MM.1S (cell line): Measurements from ENCODE around the gene RGS11.

ENCODE experiments used
- DNase-seq: peaks from one replicate; pipeline ENCODE4 v3.0.0-alpha.2; 2015
- H2AFZ ChIP-seq: fragments of 300-600 bp; sonication (generic); 2 replicates; pipeline ENCODE4 v1.6.0; 2016; ENCODE audit warnings: antibody characterized with exemption, low read length
- H3F3A ChIP-seq: fragments of 300-600 bp; sonication (generic); 2 replicates; pipeline ENCODE4 v1.6.1; 2016; ENCODE audit warnings: mild to moderate bottlenecking, antibody characterized with exemption, low read length, moderate library complexity, mixed read lengths; ENCODE audit not compliant: insufficient read depth
- H3K27ac ChIP-seq: fragments of 300-600 bp; sonication (generic); 2 replicates; pipeline ENCODE4 v1.5.1; 2016; ENCODE audit warnings: mild to moderate bottlenecking, low read length
- H3K27me3 ChIP-seq: fragments of 300-600 bp; sonication (generic); replicated peaks from 2 replicates; pipeline ENCODE4 v1.6.0; 2016; ENCODE audit warnings: low read length; ENCODE audit not compliant: insufficient read depth
- H3K36me3 ChIP-seq: fragments of 300-600 bp; sonication (generic); replicated peaks from 2 replicates; pipeline ENCODE4 v1.6.1; 2016; ENCODE audit warnings: mild to moderate bottlenecking, low read length, mixed read lengths; ENCODE audit not compliant: insufficient read depth
- H3K4me1 ChIP-seq: fragments of 300-600 bp; sonication (generic); 2 replicates; pipeline ENCODE4 v1.6.1; 2016; ENCODE audit warnings: low read length, mixed read lengths
- H3K4me2 ChIP-seq: fragments of 300-600 bp; sonication (generic); 2 replicates; pipeline ENCODE4 v1.6.0; 2016; ENCODE audit warnings: low read depth, low read length
- H3K4me3 ChIP-seq: fragments of 300-600 bp; sonication (generic); 2 replicates; pipeline ENCODE4 v1.5.1; 2016; ENCODE audit warnings: low read length, mixed read lengths
- H3K79me2 ChIP-seq: fragments of 300-600 bp; sonication (generic); 2 replicates; pipeline ENCODE4 v1.6.1; 2016; ENCODE audit warnings: mixed run types, low read length, mixed read lengths
- H3K9ac ChIP-seq: fragments of 300-600 bp; sonication (generic); 2 replicates; pipeline ENCODE4 v1.6.1; 2016; ENCODE audit warnings: low read length, mixed read lengths
- H3K9me2 ChIP-seq: fragments of 300-600 bp; sonication (generic); replicated peaks from 2 replicates; pipeline ENCODE4 v1.6.1; 2016; ENCODE audit warnings: mild to moderate bottlenecking, low read length, mixed read lengths; ENCODE audit not compliant: insufficient read depth
- H3K9me3 ChIP-seq: fragments of 300-600 bp; sonication (generic); replicated peaks from 2 replicates; pipeline ENCODE4 v1.6.1; 2016; ENCODE audit warnings: mild to moderate bottlenecking, low read length, mixed read lengths; ENCODE audit not compliant: insufficient read depth
- H4K20me1 ChIP-seq: fragments of 300-600 bp; sonication (generic); 2 replicates; pipeline ENCODE4 v1.6.1; 2016; ENCODE audit warnings: mild to moderate bottlenecking, low read length, moderate library complexity, mixed read lengths; ENCODE audit not compliant: insufficient read depth
- EZH2 ChIP-seq: fragments of 300-600 bp; sonication (generic); optimal IDR thresholded peaks from 2 replicates; pipeline ENCODE3; 2017; ENCODE audit warnings: low read depth, mild to moderate bottlenecking, antibody characterized with exemption, low read length, mixed read lengths
- EZH2phosphoT487 ChIP-seq: fragments of 300-600 bp; sonication (generic); IDR thresholded peaks from 2 replicates; pipeline ENCODE4 v1.6.1; 2018; ENCODE audit warnings: antibody characterized with exemption, low read length
- TF ChIP-seq, protein P1 (sequence below): fragments of 300-600 bp; sonication (generic); IDR thresholded peaks from 2 replicates; pipeline ENCODE4 v1.5.1; 2016; ENCODE audit warnings: antibody characterized with exemption, low read length, mixed read lengths

Gene RGS11

DNA sequence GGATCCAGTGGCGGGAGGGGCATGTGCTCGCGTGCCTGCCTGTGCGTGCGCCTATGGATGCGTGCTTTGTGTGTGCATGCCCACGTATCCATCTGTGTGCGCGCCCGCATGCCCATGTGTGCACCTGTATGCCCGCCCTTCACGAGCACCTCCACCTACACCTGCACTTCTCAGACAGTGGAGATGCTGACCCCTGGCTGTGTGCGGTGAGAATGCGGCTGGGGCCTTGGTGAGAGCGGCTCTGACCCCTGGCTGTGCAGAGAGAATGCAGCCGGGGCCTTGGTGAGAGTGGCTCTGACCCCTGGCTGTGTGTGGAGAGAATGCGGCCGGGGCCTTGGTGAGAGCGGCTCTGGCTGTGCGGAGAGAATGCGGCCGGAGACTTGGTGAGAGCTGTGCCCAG, 42.9 kb upstream of the RGS11 start:
- H3K27me3 ChIP-seq: no peaks in the 10 kb centered on the region
- H3K4me2 ChIP-seq: no peak overlapping the region
- 0 out of 2 replicates have a peak, but pooled peaks cover 3% of the 10 kb centered on the region for H4K20me1 ChIP-seq
- peaks cover 74% of the 10 kb centered on the region for H3K79me2 ChIP-seq
- no peak overlapping the region for H3K27ac ChIP-seq
- H3K4me1 ChIP-seq: no peaks in the 10 kb centered on the region
- H3K36me3 ChIP-seq: no peaks in the 10 kb centered on the region
- H3K4me3 ChIP-seq: no peak overlapping the region
- no peak overlapping the region for H2AFZ ChIP-seq
- no peak overlapping the region for H3K9ac ChIP-seq
- H3K9me2 ChIP-seq: no peaks in the 10 kb centered on the region
- no peak for DNase-seq
- H3F3A ChIP-seq: no peaks in the 10 kb centered on the region
- TF ChIP-seq EZH2phosphoT487: no peak
- TF ChIP-seq, protein P1, sequence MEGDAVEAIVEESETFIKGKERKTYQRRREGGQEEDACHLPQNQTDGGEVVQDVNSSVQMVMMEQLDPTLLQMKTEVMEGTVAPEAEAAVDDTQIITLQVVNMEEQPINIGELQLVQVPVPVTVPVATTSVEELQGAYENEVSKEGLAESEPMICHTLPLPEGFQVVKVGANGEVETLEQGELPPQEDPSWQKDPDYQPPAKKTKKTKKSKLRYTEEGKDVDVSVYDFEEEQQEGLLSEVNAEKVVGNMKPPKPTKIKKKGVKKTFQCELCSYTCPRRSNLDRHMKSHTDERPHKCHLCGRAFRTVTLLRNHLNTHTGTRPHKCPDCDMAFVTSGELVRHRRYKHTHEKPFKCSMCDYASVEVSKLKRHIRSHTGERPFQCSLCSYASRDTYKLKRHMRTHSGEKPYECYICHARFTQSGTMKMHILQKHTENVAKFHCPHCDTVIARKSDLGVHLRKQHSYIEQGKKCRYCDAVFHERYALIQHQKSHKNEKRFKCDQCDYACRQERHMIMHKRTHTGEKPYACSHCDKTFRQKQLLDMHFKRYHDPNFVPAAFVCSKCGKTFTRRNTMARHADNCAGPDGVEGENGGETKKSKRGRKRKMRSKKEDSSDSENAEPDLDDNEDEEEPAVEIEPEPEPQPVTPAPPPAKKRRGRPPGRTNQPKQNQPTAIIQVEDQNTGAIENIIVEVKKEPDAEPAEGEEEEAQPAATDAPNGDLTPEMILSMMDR: no peak
- TF ChIP-seq EZH2: no peak
- H3K9me3 ChIP-seq: no peaks in the 10 kb centered on the region

DNA sequence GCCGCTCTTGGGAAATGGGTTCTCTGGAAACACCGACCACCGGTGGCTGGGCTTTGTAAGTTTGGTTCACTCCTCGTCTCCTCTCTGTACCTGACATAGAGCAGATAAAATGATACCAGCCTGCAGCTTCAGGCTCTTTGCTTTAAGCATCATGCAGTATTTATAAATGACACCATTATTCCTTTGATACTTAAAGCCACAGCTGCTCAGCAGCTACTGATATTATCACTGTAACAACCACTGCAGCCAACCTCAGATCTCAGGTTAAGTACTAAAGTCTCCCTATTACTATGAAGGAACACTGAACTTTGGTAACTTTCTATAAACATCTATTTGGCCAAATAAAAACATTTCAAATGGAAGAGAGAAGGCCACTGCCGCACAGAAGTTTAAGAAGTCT, 41.8 kb upstream of the RGS11 start:
- Histone ChIP-seq H3K9ac (no peak overlapping the region), H2AFZ (no peak overlapping the region), H3K4me3 (no peak overlapping the region), H3K9me2 (no peaks in the 10 kb centered on the region), H3K4me1 (no peaks in the 10 kb centered on the region), H3K79me2 (peaks cover 75% of the 10 kb centered on the region), H3K27ac (no peak overlapping the region), H4K20me1 (0 out of 2 replicates have a peak, but pooled peaks cover 3% of the 10 kb centered on the region), H3K36me3 (no peaks in the 10 kb centered on the region), H3F3A (no peaks in the 10 kb centered on the region), H3K9me3 (no peaks in the 10 kb centered on the region), H3K4me2 (no peak overlapping the region), H3K27me3 (no peaks in the 10 kb centered on the region)
- TF ChIP-seq EZH2phosphoT487: no peak
- TF ChIP-seq, protein P1: no peak
- no peak for TF ChIP-seq EZH2
- no peak for DNase-seq

DNA sequence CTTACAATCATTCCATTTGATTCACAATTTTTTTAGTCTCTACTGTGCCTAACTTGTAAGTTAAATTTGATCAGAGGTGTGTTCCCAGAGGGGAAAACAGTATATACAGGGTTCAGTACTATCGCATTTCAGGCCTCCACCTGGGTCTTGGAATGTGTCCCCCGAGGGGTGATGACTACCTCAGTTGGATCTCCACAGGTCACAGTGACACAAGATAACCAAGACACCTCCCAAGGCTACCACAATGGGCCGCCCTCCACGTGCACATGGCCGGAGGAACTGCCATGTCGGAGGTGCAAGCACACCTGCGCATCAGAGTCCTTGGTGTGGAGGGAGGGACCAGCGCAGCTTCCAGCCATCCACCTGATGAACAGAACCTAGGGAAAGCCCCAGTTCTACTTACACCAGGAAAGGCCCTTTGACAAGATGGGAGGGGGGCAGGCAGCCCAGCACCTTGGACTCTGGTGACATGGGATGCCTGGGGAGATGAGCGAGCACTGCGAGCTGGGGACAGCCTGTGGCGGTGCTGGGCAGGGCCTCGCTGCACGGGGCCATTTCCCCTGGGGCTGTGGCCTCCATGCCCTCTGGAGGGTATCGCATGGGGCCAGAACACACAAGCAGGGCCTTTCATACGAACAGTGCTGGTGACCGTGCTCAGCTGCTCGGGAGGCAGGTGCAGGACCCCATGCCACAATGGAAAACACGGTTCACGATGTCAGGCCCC, 41.2 kb upstream of the RGS11 start:
- Histone ChIP-seq H3K79me2 (peaks cover 72% of the 10 kb centered on the region), H3K4me2 (no peak overlapping the region), H3K4me1 (no peaks in the 10 kb centered on the region), H3K9ac (no peak overlapping the region), H3F3A (no peaks in the 10 kb centered on the region), H3K9me3 (no peaks in the 10 kb centered on the region), H3K4me3 (no peak overlapping the region), H3K27me3 (no peaks in the 10 kb centered on the region), H3K36me3 (no peaks in the 10 kb centered on the region), H3K27ac (no peak overlapping the region), H3K9me2 (no peaks in the 10 kb centered on the region), H4K20me1 (0 out of 2 replicates have a peak, but pooled peaks cover 3% of the 10 kb centered on the region), H2AFZ (no peak overlapping the region)
- no peak for DNase-seq
- no peak for TF ChIP-seq EZH2phosphoT487

DNA sequence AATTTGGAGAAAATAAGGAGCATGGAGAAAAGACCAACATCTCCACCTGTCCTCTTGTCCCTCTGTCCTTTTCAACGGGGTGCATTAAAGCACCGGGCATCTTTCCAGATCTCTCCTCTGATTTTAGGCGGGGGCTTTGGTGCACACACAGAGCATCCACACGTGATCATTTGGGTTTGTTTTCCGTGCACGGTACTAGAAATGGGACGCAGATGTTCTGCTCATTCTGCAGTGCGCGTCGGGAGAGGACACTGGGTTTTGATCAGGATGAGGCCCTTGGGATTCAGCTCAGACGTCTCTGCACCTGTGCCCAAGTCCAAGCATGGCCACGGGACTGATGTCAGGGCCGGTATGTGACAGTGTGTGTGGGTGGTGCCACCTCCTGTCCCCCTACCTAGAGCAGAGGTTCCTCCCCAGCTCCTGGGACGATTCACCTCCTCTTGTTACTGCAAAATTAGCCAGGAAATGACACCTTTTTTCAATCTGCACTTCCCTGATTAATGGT, 39.1 kb upstream of the RGS11 start:
- Histone ChIP-seq H3F3A (no peaks in the 10 kb centered on the region), H4K20me1 (0 out of 2 replicates have a peak, but pooled peaks cover 3% of the 10 kb centered on the region), H3K79me2 (peaks cover 57% of the 10 kb centered on the region), H3K4me3 (no peak overlapping the region), H3K9ac (no peak overlapping the region), H3K4me1 (no peaks in the 10 kb centered on the region), H3K4me2 (no peak overlapping the region), H2AFZ (no peak overlapping the region), H3K9me3 (no peaks in the 10 kb centered on the region), H3K36me3 (no peaks in the 10 kb centered on the region), H3K27ac (no peak overlapping the region), H3K27me3 (no peaks in the 10 kb centered on the region), H3K9me2 (no peaks in the 10 kb centered on the region)
- TF ChIP-seq EZH2 (no peak), EZH2phosphoT487 (no peak)
- TF ChIP-seq, protein P1: no peak
- no peak for DNase-seq
